ENCODE results near the gene GLMN.

GLMN gene

GRCh38 chr1:92314024-92314423, 15.2 kb upstream of the GLMN start:
- no peaks in the 10 kb centered on the region for H3K36me3 ChIP-seq (ENCODE audit: control insufficient read depth, insufficient read depth, low read length)
- H3K4me3 ChIP-seq (ENCODE audit: low read depth, low read length) = no peak overlapping the region
- no peak overlapping the region for H2AFZ ChIP-seq
- no peaks in the 10 kb centered on the region for H3K9me3 ChIP-seq (ENCODE audit: control insufficient read depth, low read length)
- no peak overlapping the region for H3K4me2 ChIP-seq (ENCODE audit: low read length)
- H3K79me2 ChIP-seq = no peaks in the 10 kb centered on the region
- H3K27me3 ChIP-seq (ENCODE audit: control insufficient read depth, insufficient read depth, low read length) = no peaks in the 10 kb centered on the region
- no peak for TF ChIP-seq CTCF (IDR thresholded peaks at IDR 0.05)
- no peak overlapping the region for H3K27ac ChIP-seq
- H3K4me1 ChIP-seq = no peaks in the 10 kb centered on the region
- H3K9ac ChIP-seq = no peak overlapping the region

- Histone ChIP-seq H3K4me1 (no peaks in the 10 kb centered on the region), H3K4me3 (ENCODE audit: low read depth, low read length) (no peak overlapping the region), H3K9me3 (ENCODE audit: control insufficient read depth, low read length) (no peaks in the 10 kb centered on the region), H3K9ac (no peak overlapping the region), H3K27ac (no peak overlapping the region), H3K4me2 (ENCODE audit: low read length) (no peak overlapping the region), H3K79me2 (no peaks in the 10 kb centered on the region), H3K36me3 (ENCODE audit: control insufficient read depth, insufficient read depth, low read length) (no peaks in the 10 kb centered on the region), H2AFZ (no peak overlapping the region), H3K27me3 (ENCODE audit: control insufficient read depth, insufficient read depth, low read length) (no peaks in the 10 kb centered on the region)
- peak; percentile 41 for TF ChIP-seq CTCF (IDR thresholded peaks at IDR 0.05)
Measured at GRCh38 chr1:92310185-92310597, 11.4 kb upstream of the GLMN start.

- H3K4me3 ChIP-seq (ENCODE audit: low read depth, low read length) = no peak overlapping the region
- H3K4me2 ChIP-seq (ENCODE audit: low read length) = no peak overlapping the region
- no peaks in the 10 kb centered on the region for H3K4me1 ChIP-seq
- H3K79me2 ChIP-seq = no peaks in the 10 kb centered on the region
- no peaks in the 10 kb centered on the region for H3K36me3 ChIP-seq (ENCODE audit: control insufficient read depth, insufficient read depth, low read length)
- H3K27ac ChIP-seq = no peak overlapping the region
- no peak for TF ChIP-seq CTCF (IDR thresholded peaks at IDR 0.05)
- no peaks in the 10 kb centered on the region for H3K27me3 ChIP-seq (ENCODE audit: control insufficient read depth, insufficient read depth, low read length)
- H3K9ac ChIP-seq = no peak overlapping the region
- H3K9me3 ChIP-seq (ENCODE audit: control insufficient read depth, low read length) = no peaks in the 10 kb centered on the region
- H2AFZ ChIP-seq = no peak overlapping the region
Measured at GRCh38 chr1:92307980-92308379, 9.2 kb upstream of the GLMN start.

- no peaks in the 10 kb centered on the region for H3K27me3 ChIP-seq (ENCODE audit: control insufficient read depth, insufficient read depth, low read length)
- no peak for TF ChIP-seq CTCF (IDR thresholded peaks at IDR 0.05)
- no peaks in the 10 kb centered on the region for H3K36me3 ChIP-seq (ENCODE audit: control insufficient read depth, insufficient read depth, low read length)
- H3K9me3 ChIP-seq (ENCODE audit: control insufficient read depth, low read length) = no peaks in the 10 kb centered on the region
- no peak overlapping the region for H3K9ac ChIP-seq
- H3K27ac ChIP-seq = no peak overlapping the region
- no peaks in the 10 kb centered on the region for H3K4me1 ChIP-seq
- H3K4me2 ChIP-seq (ENCODE audit: low read length) = no peak overlapping the region
- H3K4me3 ChIP-seq (ENCODE audit: low read depth, low read length) = no peak overlapping the region
- H3K79me2 ChIP-seq = no peaks in the 10 kb centered on the region
- no peak overlapping the region for H2AFZ ChIP-seq
Measured at GRCh38 chr1:92306020-92306419, 7.2 kb upstream of the GLMN start.

- TF ChIP-seq CTCF (IDR thresholded peaks at IDR 0.05) = no peak
- H2AFZ ChIP-seq = no peak overlapping the region
- H3K4me3 ChIP-seq (ENCODE audit: low read depth, low read length) = no peak overlapping the region
Measured at GRCh38 chr1:92301021-92301420, 2.2 kb upstream of the GLMN start.

More at GRCh38 chr1:92301021-92301420, 2.2 kb upstream of the GLMN start:
- Histone ChIP-seq H3K27ac (no peak overlapping the region), H3K27me3 (ENCODE audit: control insufficient read depth, insufficient read depth, low read length) (no peaks in the 10 kb centered on the region), H3K4me2 (ENCODE audit: low read length) (no peak overlapping the region), H3K9me3 (ENCODE audit: control insufficient read depth, low read length) (no peaks in the 10 kb centered on the region), H3K79me2 (no peaks in the 10 kb centered on the region), H3K36me3 (ENCODE audit: control insufficient read depth, insufficient read depth, low read length) (no peaks in the 10 kb centered on the region), H3K9ac (no peak overlapping the region), H3K4me1 (no peaks in the 10 kb centered on the region)
